GM06990 (cell line): ENCODE results near the gene VGLL4.

Experiments used
- DNase-seq: peaks from one replicate; pipeline ENCODE4 v3.0.0-alpha.2; 2011; ENCODE audit not compliant: insufficient read length; ENCODE audit errors: extremely low read depth
- H3K27me3 ChIP-seq: replicated peaks from 2 replicates; pipeline ENCODE4 v1.6.0; 2011; ENCODE audit warnings: low read length; ENCODE audit not compliant: control insufficient read depth, insufficient read depth
- H3K36me3 ChIP-seq: 2 replicates; pipeline ENCODE4 v1.5.1; 2011; ENCODE audit warnings: low read length; ENCODE audit not compliant: control insufficient read depth, insufficient read depth
- H3K4me3 ChIP-seq: replicated peaks from 2 replicates; pipeline ENCODE4 v1.5.1; 2011; ENCODE audit warnings: low read depth, mild to moderate bottlenecking, control low read depth, low read length
- TF ChIP-seq, protein P1 (sequence below): IDR thresholded peaks from 2 replicates; pipeline ENCODE4 v1.5.1; 2011; ENCODE audit warnings: low read length, control low read depth, mild to moderate bottlenecking, inconsistent platforms; ENCODE audit not compliant: insufficient read depth, poor library complexity, severe bottlenecking

VGLL4 gene

DNA sequence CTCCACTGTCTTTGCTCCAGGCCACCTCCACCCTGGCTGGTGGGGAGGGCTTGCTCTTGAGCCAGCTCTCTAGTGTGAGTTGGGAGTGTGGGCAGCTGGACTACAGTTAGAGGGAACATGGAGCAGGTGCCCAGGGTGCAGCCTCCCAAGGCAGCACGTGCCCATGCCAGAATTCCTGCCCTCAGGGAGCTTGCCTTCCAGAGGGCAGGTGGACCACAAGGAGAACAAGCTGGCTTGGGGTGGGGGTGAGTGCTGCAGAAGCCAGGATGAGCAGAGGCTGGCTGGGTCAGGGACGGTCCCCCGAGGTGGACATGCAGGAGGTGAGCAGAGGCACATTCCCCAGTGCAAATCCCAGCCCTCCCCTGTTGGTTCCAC is 89.5 kb downstream of the VGLL4 start:
- H3K4me3 ChIP-seq = no peak overlapping the region
- DNase-seq = no peak
- H3K36me3 ChIP-seq = peaks cover 21% of the 10 kb centered on the region
- TF ChIP-seq, protein P1, sequence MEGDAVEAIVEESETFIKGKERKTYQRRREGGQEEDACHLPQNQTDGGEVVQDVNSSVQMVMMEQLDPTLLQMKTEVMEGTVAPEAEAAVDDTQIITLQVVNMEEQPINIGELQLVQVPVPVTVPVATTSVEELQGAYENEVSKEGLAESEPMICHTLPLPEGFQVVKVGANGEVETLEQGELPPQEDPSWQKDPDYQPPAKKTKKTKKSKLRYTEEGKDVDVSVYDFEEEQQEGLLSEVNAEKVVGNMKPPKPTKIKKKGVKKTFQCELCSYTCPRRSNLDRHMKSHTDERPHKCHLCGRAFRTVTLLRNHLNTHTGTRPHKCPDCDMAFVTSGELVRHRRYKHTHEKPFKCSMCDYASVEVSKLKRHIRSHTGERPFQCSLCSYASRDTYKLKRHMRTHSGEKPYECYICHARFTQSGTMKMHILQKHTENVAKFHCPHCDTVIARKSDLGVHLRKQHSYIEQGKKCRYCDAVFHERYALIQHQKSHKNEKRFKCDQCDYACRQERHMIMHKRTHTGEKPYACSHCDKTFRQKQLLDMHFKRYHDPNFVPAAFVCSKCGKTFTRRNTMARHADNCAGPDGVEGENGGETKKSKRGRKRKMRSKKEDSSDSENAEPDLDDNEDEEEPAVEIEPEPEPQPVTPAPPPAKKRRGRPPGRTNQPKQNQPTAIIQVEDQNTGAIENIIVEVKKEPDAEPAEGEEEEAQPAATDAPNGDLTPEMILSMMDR = no peak
- no peaks in the 10 kb centered on the region for H3K27me3 ChIP-seq

DNA sequence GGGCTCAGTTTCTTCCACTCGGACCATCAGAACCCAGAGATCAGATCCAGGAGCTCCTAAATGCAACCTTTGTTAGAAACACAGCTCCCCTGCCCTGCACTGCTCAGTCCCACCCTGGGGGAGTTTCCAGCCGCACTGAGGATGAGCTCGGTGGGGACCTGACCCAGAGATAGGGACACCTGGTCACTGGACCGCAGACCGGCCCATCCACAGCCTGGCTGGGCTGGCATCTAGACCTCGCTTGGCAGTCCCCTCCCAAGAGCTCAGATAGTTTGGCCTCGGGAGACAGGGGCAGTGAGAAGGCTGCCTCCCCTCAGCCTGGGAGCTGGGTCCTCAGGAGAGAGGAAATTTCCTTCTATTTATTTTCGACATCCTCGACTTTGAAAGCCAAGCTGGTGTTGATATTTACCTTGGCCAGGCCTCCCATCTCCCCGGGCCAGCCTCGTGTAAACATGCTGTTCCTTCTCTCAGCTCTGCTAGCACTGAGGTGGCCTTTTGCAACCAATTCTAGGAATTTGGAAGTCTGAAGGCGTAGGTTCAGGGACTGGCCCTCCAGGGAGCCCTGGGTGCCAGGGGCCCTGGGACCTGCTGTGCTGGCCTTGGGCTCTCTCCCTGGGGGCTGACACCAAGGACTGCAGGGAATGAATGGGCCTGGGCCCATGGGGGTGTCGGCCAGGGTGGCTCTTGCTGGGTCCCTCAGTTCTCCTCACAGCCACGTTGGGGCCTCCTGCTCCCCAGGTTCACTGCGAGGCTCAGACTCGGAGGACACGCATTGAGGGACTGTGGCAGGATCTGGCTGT is 90.1 kb downstream of the VGLL4 start:
- H3K36me3 ChIP-seq = peaks cover 19% of the 10 kb centered on the region
- H3K4me3 ChIP-seq = no peak overlapping the region
- TF ChIP-seq, protein P1 = no peak
- DNase-seq = no peak
- no peaks in the 10 kb centered on the region for H3K27me3 ChIP-seq

DNA sequence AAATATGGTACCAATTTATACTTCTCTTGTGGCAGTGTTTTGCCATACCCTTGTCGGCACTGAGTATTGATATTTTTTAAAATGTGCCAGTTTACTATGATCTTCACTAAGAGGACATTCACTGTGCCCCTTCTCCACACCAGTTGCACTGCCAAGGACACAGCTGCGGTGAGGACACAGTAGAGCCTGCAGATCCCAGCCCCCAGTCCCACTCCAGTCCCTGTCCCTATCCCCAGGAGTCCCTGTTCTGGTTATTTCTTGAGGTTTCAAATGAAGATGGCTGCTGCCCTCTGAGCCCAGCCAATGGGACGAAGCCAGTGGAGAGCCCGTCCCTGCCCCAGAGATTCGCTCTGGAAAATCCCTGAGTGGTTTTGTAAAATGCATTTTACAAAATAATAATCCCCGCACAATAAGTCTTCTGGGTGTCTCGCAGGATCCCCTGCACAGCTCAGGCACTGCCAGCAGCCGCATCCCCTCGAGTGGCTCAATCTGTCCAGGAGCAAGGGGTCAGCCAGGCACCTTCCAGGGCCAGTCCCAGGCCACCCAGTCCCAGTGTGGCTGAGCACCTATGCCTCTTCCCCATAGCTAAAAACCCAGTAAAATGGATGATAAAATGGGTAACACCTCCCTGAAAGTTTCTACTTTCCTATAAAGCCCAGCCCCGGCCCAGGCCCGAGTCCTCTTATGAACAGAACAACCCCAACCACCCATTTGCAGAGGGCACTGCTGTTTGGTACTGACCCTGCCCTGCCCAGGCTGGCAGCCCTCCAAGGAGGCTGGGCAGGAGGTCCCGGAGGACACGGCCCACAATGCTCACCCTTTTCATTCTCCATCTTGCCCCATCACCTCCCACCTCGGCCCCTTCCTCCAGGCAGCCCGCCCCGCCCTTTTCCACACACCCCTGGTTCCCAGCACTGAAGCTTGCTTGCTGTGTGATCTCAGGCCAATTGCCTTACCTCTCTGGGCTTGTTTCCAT is 91.1 kb downstream of the VGLL4 start:
- Histone ChIP-seq H3K27me3 (no peaks in the 10 kb centered on the region), H3K4me3 (no peak overlapping the region), H3K36me3 (peaks cover 16% of the 10 kb centered on the region)
- no peak for DNase-seq
- TF ChIP-seq, protein P1 = no peak

DNA sequence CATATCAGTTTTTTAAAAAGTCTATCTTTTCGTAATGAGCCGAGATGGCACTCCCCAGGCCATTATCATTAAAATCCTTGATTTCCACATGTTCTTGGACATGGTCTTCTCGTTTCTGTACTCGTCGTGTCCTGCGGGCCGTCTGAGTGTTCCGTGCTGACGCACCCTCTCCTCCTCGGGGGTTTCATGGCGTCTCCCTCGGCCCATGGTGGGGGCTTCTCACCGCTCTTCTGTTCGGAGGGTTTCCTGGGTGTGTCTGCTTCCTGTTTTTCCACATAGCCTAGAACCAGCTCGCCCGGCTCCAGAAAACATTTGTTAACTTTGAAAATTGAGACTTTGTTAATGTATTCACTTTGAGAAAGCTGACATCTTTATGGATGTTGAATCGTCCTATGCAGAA is 92.7 kb downstream of the VGLL4 start:
- DNase-seq = no peak
- H3K36me3 ChIP-seq = peaks cover 13% of the 10 kb centered on the region
- TF ChIP-seq, protein P1 = no peak
- H3K27me3 ChIP-seq = no peaks in the 10 kb centered on the region
- H3K4me3 ChIP-seq = no peak overlapping the region

DNA sequence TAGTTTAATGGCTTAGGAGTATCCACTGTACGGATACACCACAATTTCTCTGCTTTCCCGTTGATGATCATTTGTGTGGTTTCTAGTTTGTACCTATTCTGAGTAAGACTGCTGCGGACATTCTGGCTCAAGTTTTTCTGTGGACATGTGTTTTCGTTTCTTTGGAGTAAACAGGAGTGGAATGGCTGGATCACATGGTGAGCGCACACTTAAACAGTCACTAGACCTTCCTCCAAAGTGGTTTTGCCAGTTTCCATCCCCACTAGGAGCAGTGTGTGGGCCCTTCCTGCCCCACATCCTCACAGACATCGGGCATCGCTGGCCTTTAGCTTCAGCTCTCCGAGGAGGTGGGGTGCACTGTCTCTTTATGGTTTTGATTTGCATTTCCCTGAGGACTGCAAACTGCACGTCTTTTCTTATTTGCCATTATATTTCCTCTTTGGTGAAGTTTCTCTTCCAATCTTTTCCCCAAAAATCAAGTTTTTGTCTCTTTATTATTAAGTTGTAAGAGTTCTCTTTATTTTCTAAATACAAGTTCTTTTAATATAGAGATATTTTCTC is 94.1 kb downstream of the VGLL4 start:
- Histone ChIP-seq H3K36me3 (peaks cover 7% of the 10 kb centered on the region), H3K4me3 (no peak overlapping the region), H3K27me3 (no peaks in the 10 kb centered on the region)
- no peak for DNase-seq
- TF ChIP-seq, protein P1 = no peak
